Endothelial cell of umbilical vein (primary cell): ENCODE results near the gene ZFPM1. TPM values are rescaled to one million over a fixed set of nuclear protein-coding genes. Genes with fewer than 3 reads are reported as not detected.

Experiments
- BruUV-seq: library from RNA; stranded (reverse); fragments of 400-500 nt; replicated peaks from 2 replicates; lab custom pipeline; 2021; lab: Mats Ljungman, UMichigan
- CTCF ChIA-PET: fragments of 300-600, 350-600 bp; sonication (Branson Sonifier 250); formaldehyde crosslinking; loops from one replicate; lab custom pipeline; 2021; ENCODE audit warnings: antibody characterized with exemption, inconsistent platforms; lab: Charles Lee
- POLR2A ChIA-PET: fragments of 300-600, 350-600 bp; sonication (Branson Sonifier 250); formaldehyde crosslinking; loops from one replicate; lab custom pipeline; 2021; ENCODE audit warnings: antibody characterized with exemption, inconsistent platforms; lab: Charles Lee
- DNase-seq: peaks from one replicate; pipeline ENCODE4 v3.0.0-alpha.2; 2011; ENCODE audit warnings: low read depth, low spot score
- FAIRE-seq: peaks from 2 replicates; lab custom pipeline; 2011; peaks lifted over from hg19 to GRCh38; lab: Jason Lieb, UNC
- H2AFZ ChIP-seq: 2 replicates; pipeline ENCODE4 v1.6.0; 2012; ENCODE audit warnings: low read depth, low read length, control low read depth, inconsistent platforms
- H3K27ac ChIP-seq: 2 replicates; pipeline ENCODE4 v1.5.1; 2011; ENCODE audit warnings: low read depth, mild to moderate bottlenecking, control low read depth, low read length, moderate library complexity; ENCODE audit not compliant: insufficient read depth
- H3K27me3 ChIP-seq, 2 experiments: 2 replicates each; pipeline versions ENCODE4 v1.6.0 to v1.6.1; 2011; ENCODE audit warnings: low read length in 2 of 2, mixed read lengths in 1 of 2; ENCODE audit not compliant: control insufficient read depth in 2 of 2, insufficient read depth in 2 of 2
- H3K36me3 ChIP-seq, 2 experiments: 2 replicates in 1 of 2; 3 replicates in 1 of 2; pipeline ENCODE4 v1.5.1; 2011; ENCODE audit warnings: low read length in 2 of 2, mild to moderate bottlenecking in 1 of 2, moderate library complexity in 1 of 2; ENCODE audit not compliant: control insufficient read depth in 2 of 2, insufficient read depth in 2 of 2; ENCODE audit errors: extremely low read depth in 1 of 2
- H3K4me1 ChIP-seq: 3 replicates; pipeline ENCODE4 v1.5.1; 2011; ENCODE audit warnings: mild to moderate bottlenecking, low read length; ENCODE audit not compliant: control insufficient read depth, insufficient read depth; ENCODE audit errors: extremely low read depth
- H3K4me2 ChIP-seq: 2 replicates; pipeline ENCODE4 v1.6.1; 2011; ENCODE audit warnings: low read length, control low read depth, mixed read lengths; ENCODE audit not compliant: insufficient read depth
- H3K4me3 ChIP-seq, 3 experiments: fragments of 200-600 bp in 1 of 3; sonication (generic), shearing (Covaris generic) in 1 of 3; replicated peaks in 1 of 3; 2 replicates each; pipeline ENCODE4 v1.5.1; 2011 to 2016; ENCODE audit warnings: control low read depth in 3 of 3, low read length in 3 of 3, mild to moderate bottlenecking in 2 of 3, inconsistent platforms in 1 of 3, low read depth in 1 of 3, moderate library complexity in 1 of 3; ENCODE audit not compliant: insufficient read depth in 1 of 3
- H3K79me2 ChIP-seq: 2 replicates; pipeline ENCODE4 v1.6.0; 2012; ENCODE audit warnings: low read length, inconsistent platforms; ENCODE audit not compliant: control insufficient read depth, insufficient read depth
- H3K9ac ChIP-seq: replicated peaks from 2 replicates; pipeline ENCODE3; 2011; ENCODE audit warnings: low read length, control low read depth; ENCODE audit not compliant: insufficient read depth; ENCODE audit errors: extremely low read depth
- H3K9me1 ChIP-seq: replicated peaks from 3 replicates; pipeline ENCODE4 v1.6.0; 2011; ENCODE audit warnings: mild to moderate bottlenecking, low read length; ENCODE audit not compliant: control insufficient read depth, insufficient read depth; ENCODE audit errors: extremely low read depth
- H3K9me3 ChIP-seq: replicated peaks from 2 replicates; pipeline ENCODE4 v1.5.1; 2012; ENCODE audit warnings: low read length, inconsistent platforms; ENCODE audit not compliant: control insufficient read depth, insufficient read depth
- H4K20me1 ChIP-seq: replicated peaks from 2 replicates; pipeline ENCODE3; 2011; ENCODE audit warnings: mild to moderate bottlenecking, low read length; ENCODE audit not compliant: control insufficient read depth, insufficient read depth; ENCODE audit errors: extremely low read depth
- CTCF ChIP-seq, 2 donors: IDR thresholded peaks; 1 replicate in 1 of 2; 2 replicates in 1 of 2; pipeline ENCODE4 v1.5.1; 2011; ENCODE audit warnings: low read length in 2 of 2, mild to moderate bottlenecking in 2 of 2, moderate library complexity in 2 of 2, control low read depth in 1 of 2, inconsistent platforms in 1 of 2, low read depth in 1 of 2; ENCODE audit not compliant: insufficient read depth in 1 of 2; ENCODE audit errors: extremely low read depth in 1 of 2
- EZH2 ChIP-seq: IDR thresholded peaks from 2 replicates; pipeline ENCODE4 v1.6.1; 2012; ENCODE audit warnings: borderline replicate concordance, low read depth, mild to moderate bottlenecking, moderate library complexity, low read length, inconsistent platforms; ENCODE audit not compliant: severe bottlenecking
- FOS ChIP-seq: IDR thresholded peaks from 2 replicates; pipeline ENCODE4 v1.6.1; 2011; ENCODE audit warnings: mild to moderate bottlenecking, low read length, moderate library complexity, borderline replicate concordance; ENCODE audit not compliant: insufficient read depth
- GATA2 ChIP-seq: IDR thresholded peaks from 2 replicates; pipeline ENCODE4 v1.7.0; 2011; ENCODE audit warnings: low read depth, mild to moderate bottlenecking, moderate library complexity, mixed read lengths, low read length; ENCODE audit not compliant: insufficient read length, insufficient read depth
- JUN ChIP-seq: IDR thresholded peaks from 2 replicates; pipeline ENCODE4 v1.6.1; 2011; ENCODE audit warnings: borderline replicate concordance, low read depth; ENCODE audit not compliant: insufficient read length, insufficient read depth
- MAX ChIP-seq: IDR thresholded peaks from 2 replicates; pipeline ENCODE4 v1.6.1; 2011; ENCODE audit not compliant: insufficient read depth, insufficient read length
- MYC ChIP-seq: IDR thresholded peaks from one replicate; pipeline ENCODE4 v1.6.1; 2011; ENCODE audit warnings: mild to moderate bottlenecking, low read depth, low read length
- POLR2A ChIP-seq: IDR thresholded peaks from 2 replicates; pipeline ENCODE4 v1.6.1; 2012; ENCODE audit warnings: low read depth, mild to moderate bottlenecking, control low read depth, low read length
- POLR2AphosphoS5 ChIP-seq: IDR thresholded peaks from 2 replicates; pipeline ENCODE4 v1.6.1; 2012; ENCODE audit warnings: low read depth, mild to moderate bottlenecking, control low read depth, low read length, moderate library complexity; ENCODE audit not compliant: insufficient read depth
- dilution Hi-C: fragments of 300-500 bp; cut with MboI; formaldehyde crosslinking; loops from one replicate; pipeline ENCODE4 v1.15.0; 2019; ENCODE audit warnings: low sequenced_read_pairs; ENCODE audit not compliant: extremely low pct_ligation_motif_present
- intact Hi-C: fragments of 100-400 bp; cut with micrococcal nuclease; formaldehyde crosslinking; loops from one replicate; pipeline ENCODE4 v1.10.0; 2022
- polyA plus RNA-seq, 4 experiments: library from polyadenylated mRNA; depleted of rRNA in 3 of 4; stranded (reverse) in 3 of 4; unstranded in 1 of 4; fragments of >200 nt; gene quantifications; 2 replicates each; pipeline versions ENCODE4 v1.2.1 to v1.2.3, GENCODE V29; 2011 to 2012; ENCODE audit warnings: missing spikeins in 1 of 4
- total RNA-seq: library from RNA; stranded (reverse); gene quantifications from 2 replicates; pipeline ENCODE4 v1.2.3, GENCODE V29; 2021

Gene ZFPM1
- total and polyA plus RNA-seq, 2 donors (not counting 3 experiments of a cell fraction or from before 2014, with no cell fraction given), result 0.37 to 7.5 TPM

DNA sequence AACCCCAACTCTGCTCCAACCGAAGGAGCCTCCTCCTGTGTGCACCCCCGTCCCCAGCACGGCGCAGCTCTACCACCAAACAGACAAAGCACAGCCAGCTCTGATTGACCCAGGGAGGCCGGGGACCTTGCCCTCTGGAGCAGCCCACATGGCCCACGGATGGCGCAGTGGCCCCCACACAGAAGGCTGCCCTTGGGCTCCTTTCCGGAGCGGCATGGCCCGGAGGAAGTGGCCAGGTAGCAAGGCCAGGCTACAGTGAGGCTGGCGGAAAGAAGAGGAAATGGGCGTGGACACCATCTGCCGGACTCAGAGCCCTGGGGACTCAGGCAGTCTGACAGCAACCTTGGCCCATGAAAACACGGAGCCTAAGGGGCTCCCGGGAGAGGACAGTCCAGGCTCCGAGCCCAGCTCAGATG lies 97.2 kb downstream of the ZFPM1 start:
- no TSS peak for BruUV-seq
- Histone ChIP-seq H2AFZ (no peak overlapping the region), H3K36me3 (no peaks in the 10 kb centered on the region), H3K9ac (no peak overlapping the region), H3K27me3 (peaks cover 0 to 13% of the 10 kb centered on the region in 2 experiments), H3K27ac (no peak overlapping the region), H3K9me1 (no peaks in the 10 kb centered on the region), H3K9me3 (no peaks in the 10 kb centered on the region), H4K20me1 (no peaks in the 10 kb centered on the region), H3K4me1 (no peaks in the 10 kb centered on the region), H3K4me2 (no peak overlapping the region), H3K4me3 (no peak overlapping the region), H3K79me2 (no peaks in the 10 kb centered on the region)
- FAIRE-seq, result no peak
- DNase-seq, result no peak
- TF ChIP-seq POLR2A, result no peak
- TF ChIP-seq MAX, result no peak
- no peak for TF ChIP-seq GATA2
- TF ChIP-seq JUN, result no peak
- no peak for TF ChIP-seq EZH2
- TF ChIP-seq MYC, result no peak
- no peak for TF ChIP-seq FOS
- no peak for TF ChIP-seq POLR2AphosphoS5
- no peak for TF ChIP-seq CTCF (IDR thresholded peaks at IDR 0.05; ENCODE audit: extremely low read depth in 1 of 2, insufficient read depth in 1 of 2, low read depth in 1 of 2, low read length in 2 of 2)
- ChIA-PET CTCF (interaction anchor here (1.4 kb wide), 1 partner anchor 9 kb away, joined by 7 read pairs; no protein-coding TSS in a partner anchor), POLR2A (no interaction called here)
- intact Hi-C loops (no loop called here), dilution Hi-C loops (no loop called here)
